Body of pancreas (tissue), 4 donors: ENCODE measurements around the gene TSR1. TPM values are rescaled to one million over a fixed set of nuclear protein-coding genes. Genes with fewer than 3 reads are reported as not detected.

Experiments
- ATAC-seq: fragments of 150-250 bp; one replicate; pipeline ENCODE4 v1.9.1; 2016
- DNase-seq, 4 donors: peaks; one replicate each; pipeline ENCODE4 v3.0.0-alpha.2; 2019
- H3K27ac ChIP-seq, 4 donors: fragments of 200-600 bp; sonication (generic); 1 replicate in 3 of 4; 2 replicates in 1 of 4; pipeline versions ENCODE4 v1.5.1 to v1.6.1; 2016 to 2019; ENCODE audit warnings: mild to moderate bottlenecking in 1 of 4, mixed read lengths in 1 of 4, moderate library complexity in 1 of 4
- H3K27me3 ChIP-seq, 2 donors: fragments of 200-600 bp; sonication (generic); one replicate each; pipeline ENCODE4 v1.6.0; 2016; ENCODE audit warnings: mild to moderate bottlenecking in 1 of 2
- H3K36me3 ChIP-seq, 2 donors: fragments of 200-600 bp; sonication (generic); replicated peaks in 1 of 2; 2 replicates each; pipeline ENCODE4 v1.5.1; 2016; ENCODE audit warnings: low read depth in 2 of 2; ENCODE audit not compliant: insufficient read depth in 1 of 2
- H3K4me1 ChIP-seq: fragments of 200-600 bp; sonication (generic); one replicate; pipeline ENCODE4 v1.6.0; 2016
- H3K4me3 ChIP-seq, 2 donors: fragments of 200-600 bp; sonication (generic); 1 replicate in 1 of 2; 2 replicates in 1 of 2; pipeline ENCODE4 v1.5.1; 2016 to 2019
- H3K9me3 ChIP-seq, 3 donors: fragments of 200-600 bp; sonication (generic); 1 replicate in 2 of 3; 2 replicates in 1 of 3; pipeline ENCODE4 v1.5.1; 2016
- POLR2A ChIP-seq, 3 donors: fragments of 450-650 bp; IDR thresholded peaks; one replicate each; pipeline ENCODE4 v1.6.1; 2016; ENCODE audit warnings: antibody characterized with exemption in 3 of 3, mild to moderate bottlenecking in 2 of 3
- WGBS, 2 donors: methylation state at CpG; one replicate each; pipeline ENCODE4 v1.1.5; 2017; 5-methylcytosine and 5-hydroxymethylcytosine counted together
- intact Hi-C: fragments of 100-400 bp; cut with DNase I; formaldehyde crosslinking; loops from one replicate; pipeline ENCODE4 v1.15.1; 2023
- total RNA-seq, 2 donors: library from RNA; depleted of rRNA; stranded (reverse); fragments of >200 nt; gene quantifications; one replicate each; pipeline ENCODE4 v1.1.0, GENCODE V29; 2016
- TF ChIP-seq, protein P1 (sequence below), 7 experiments: fragments of 450-650 bp in 4 of 7; fragments of 200-600 bp in 3 of 7; sonication (generic) in 3 of 7; IDR thresholded peaks; one replicate each; pipeline ENCODE4 v1.5.1; 2016 to 2019; ENCODE audit warnings: antibody characterized with exemption in 7 of 7

The TSR1 gene
- total RNA-seq, 2 donors from 2014 or later = 24.9 to 59.3 TPM

DNA sequence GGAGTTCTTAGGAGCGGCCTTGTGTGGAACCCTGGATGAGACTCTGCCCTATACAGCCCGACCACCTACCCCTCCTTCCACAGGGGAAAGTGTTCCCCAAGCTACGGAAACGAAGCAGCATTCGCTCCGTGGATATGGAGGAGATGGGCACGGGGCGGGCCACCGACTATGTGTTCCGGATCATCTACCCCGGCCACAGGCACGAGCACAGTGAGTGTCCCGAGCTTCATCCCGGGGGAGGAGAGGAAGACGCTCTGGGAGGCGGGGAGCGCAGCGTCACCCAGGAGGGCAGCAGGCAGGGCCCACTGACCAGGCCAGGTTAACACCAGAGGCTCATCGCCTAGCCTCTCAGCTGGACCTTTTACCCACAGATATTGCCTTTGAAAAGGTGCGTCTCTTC lies 28.9 kb upstream of the TSR1 start:
- intact Hi-C loops = no loop called here
- Histone ChIP-seq H3K4me3 (no peak overlapping the region), H3K27ac (no peak overlapping the region), H3K27me3 (no peaks in the 10 kb centered on the region), H3K36me3 (peaks cover 0 to 4% of the 10 kb centered on the region in 2 donors), H3K4me1 (no peaks in the 10 kb centered on the region), H3K9me3 (no peaks in the 10 kb centered on the region)
- WGBS, 2 donors = 94% methylated on average over 12 to 17 of the region's 20 CpGs
- ATAC-seq (no peak), DNase-seq (no peak)
- TF ChIP-seq, protein P1, sequence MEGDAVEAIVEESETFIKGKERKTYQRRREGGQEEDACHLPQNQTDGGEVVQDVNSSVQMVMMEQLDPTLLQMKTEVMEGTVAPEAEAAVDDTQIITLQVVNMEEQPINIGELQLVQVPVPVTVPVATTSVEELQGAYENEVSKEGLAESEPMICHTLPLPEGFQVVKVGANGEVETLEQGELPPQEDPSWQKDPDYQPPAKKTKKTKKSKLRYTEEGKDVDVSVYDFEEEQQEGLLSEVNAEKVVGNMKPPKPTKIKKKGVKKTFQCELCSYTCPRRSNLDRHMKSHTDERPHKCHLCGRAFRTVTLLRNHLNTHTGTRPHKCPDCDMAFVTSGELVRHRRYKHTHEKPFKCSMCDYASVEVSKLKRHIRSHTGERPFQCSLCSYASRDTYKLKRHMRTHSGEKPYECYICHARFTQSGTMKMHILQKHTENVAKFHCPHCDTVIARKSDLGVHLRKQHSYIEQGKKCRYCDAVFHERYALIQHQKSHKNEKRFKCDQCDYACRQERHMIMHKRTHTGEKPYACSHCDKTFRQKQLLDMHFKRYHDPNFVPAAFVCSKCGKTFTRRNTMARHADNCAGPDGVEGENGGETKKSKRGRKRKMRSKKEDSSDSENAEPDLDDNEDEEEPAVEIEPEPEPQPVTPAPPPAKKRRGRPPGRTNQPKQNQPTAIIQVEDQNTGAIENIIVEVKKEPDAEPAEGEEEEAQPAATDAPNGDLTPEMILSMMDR (IDR thresholded peaks at IDR 0.05) = no peak
- no peak for TF ChIP-seq POLR2A (IDR thresholded peaks at IDR 0.05)

DNA sequence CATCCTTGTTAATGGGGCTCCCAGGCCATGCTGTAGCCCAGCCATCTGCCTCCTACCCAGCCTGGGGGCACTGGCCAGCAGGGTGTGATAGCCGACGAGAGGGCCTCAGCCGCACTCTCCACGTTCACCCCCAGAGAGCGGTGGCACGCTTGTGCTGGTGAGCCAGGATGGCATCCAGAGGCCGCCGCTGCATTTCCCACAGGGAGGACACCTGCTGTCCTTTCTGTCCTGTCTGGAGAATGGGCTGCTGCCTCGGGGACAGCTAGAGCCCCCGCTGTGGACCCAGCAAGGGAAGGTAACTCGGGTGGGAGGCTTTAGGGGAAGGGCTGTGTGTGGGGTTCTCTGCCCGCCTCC lies 28.5 kb upstream of the TSR1 start:
- DNase-seq (no peak), ATAC-seq (no peak)
- Histone ChIP-seq H3K27me3 (no peaks in the 10 kb centered on the region), H3K4me1 (no peaks in the 10 kb centered on the region), H3K36me3 (peaks cover 0 to 4% of the 10 kb centered on the region in 2 donors), H3K4me3 (no peak overlapping the region), H3K9me3 (no peaks in the 10 kb centered on the region), H3K27ac (no peak overlapping the region)
- intact Hi-C loops = no loop called here
- WGBS, 2 donors = 78 to 91% methylated on average over 9 to 12 of the region's 12 CpGs
- no peak for TF ChIP-seq POLR2A (IDR thresholded peaks at IDR 0.05)
- TF ChIP-seq, protein P1 (IDR thresholded peaks at IDR 0.05) = no peak

DNA sequence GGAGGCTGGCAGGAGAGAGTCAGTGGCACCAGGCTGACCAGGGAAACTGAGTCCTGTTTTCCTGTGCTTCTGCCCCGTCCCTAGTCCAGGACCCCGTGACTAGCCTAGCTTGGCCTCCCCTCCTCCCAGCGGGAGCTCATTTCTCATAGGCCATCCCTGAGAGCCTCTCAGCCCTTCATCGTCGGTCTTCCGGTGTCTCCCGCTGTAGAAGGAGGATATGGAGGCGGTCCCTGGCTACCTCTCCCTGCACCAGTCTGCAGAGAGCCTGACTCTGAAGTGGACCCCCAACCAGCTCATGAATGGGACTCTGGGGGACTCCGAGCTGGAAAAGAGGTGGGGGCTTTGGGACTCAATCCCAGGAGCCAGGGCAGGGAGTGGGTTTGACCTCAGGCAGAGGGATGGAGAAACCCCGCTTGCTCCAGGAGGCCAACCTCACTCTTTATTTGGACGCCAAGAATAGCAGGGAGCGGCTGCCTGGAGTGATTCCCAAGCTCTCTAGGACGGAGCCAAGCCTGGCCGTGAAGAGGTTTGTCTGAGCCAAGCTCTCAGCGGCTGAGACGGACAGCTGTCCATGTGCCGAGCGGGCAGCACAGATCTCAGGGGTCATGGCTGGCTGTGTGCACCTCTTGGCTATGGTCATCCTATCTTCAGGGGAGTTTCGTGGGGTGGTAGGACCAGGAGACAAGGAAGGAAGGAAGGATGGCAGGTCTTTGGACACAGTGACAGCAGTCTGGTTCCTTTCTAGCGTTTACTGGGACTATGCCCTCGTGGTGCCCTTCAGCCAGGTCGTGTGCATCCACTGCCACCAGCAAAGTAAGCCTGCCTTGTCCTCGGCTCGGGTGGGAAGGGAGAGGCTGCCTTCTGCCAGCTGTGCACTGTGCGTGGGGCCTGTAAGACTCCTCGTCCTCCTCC lies 27.9 kb upstream of the TSR1 start:
- H3K36me3 ChIP-seq = peaks cover 0 to 4% of the 10 kb centered on the region in 2 donors
- no peaks in the 10 kb centered on the region for H3K9me3 ChIP-seq
- H3K27me3 ChIP-seq = no peaks in the 10 kb centered on the region
- ATAC-seq (no peak), DNase-seq (peak in 1 of 4 donors; percentile 11)
- TF ChIP-seq POLR2A (IDR thresholded peaks at IDR 0.05) = no peak
- TF ChIP-seq, protein P1 (IDR thresholded peaks at IDR 0.05) = no peak
- H3K4me1 ChIP-seq = peaks cover 4% of the 10 kb centered on the region
- WGBS, 2 donors = 87 to 93% methylated on average over 14 to 26 of the region's 26 CpGs
- intact Hi-C loops = no loop called here
- no peak overlapping the region for H3K27ac ChIP-seq
- no peak overlapping the region for H3K4me3 ChIP-seq

DNA sequence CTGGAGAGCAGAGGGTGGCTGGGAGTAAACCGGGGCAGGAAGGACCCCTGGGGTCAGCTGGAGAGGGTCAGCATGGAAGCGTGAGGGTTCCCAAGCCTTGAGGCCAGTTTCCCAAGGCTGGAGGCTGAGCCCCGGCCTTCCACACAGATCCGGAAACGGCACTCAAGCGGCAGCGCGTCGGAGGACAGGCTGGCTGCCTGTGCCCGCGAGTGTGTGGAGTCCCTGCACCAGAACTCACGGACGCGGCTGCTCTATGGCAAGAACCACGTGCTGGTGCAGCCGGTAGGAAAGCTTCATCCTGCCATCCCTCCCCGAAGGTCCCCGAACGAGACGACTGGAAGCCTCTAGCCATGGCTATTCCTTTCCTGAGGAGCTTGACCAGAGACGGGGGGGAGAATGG lies 27.1 kb upstream of the TSR1 start:
- WGBS, 2 donors = 94% methylated on average over 6 to 21 of the region's 21 CpGs
- no peak for ATAC-seq

More for the DNA sequence above, 27.1 kb upstream of the TSR1 start:
- Histone ChIP-seq H3K9me3 (no peaks in the 10 kb centered on the region), H3K36me3 (peaks cover 0 to 4% of the 10 kb centered on the region in 2 donors), H3K4me3 (no peak overlapping the region), H3K27me3 (no peaks in the 10 kb centered on the region), H3K4me1 (peaks cover 9% of the 10 kb centered on the region), H3K27ac (no peak overlapping the region)
- intact Hi-C loops = no loop called here
- no peak for DNase-seq
- TF ChIP-seq, protein P1 (IDR thresholded peaks at IDR 0.05) = no peak
- TF ChIP-seq POLR2A (IDR thresholded peaks at IDR 0.05) = no peak
